ENCODE data around the gene NECTIN3.

Gene NECTIN3

GRCh38 chr3:111190518-111190917 is 118.9 kb downstream of the NECTIN3 start:
- TF ChIP-seq CTCF (IDR thresholded peaks at IDR 0.05; ENCODE audit: low read depth, low read length, missing control alignments), result no peak
- Histone ChIP-seq H3K4me3 (ENCODE audit: low read depth, low read length) (no peak overlapping the region), H3K27me3 (replicated peaks) (no peaks in the 10 kb centered on the region), H3K27ac (no peak overlapping the region), H3K36me3 (replicated peaks) (peaks cover 8% of the 10 kb centered on the region)
- in situ Hi-C loops (cut with HindIII; ENCODE audit: low pct_ligation_motif_present, low sequenced_read_pairs), result no loop called here
- no peak for DNase-seq

- in situ Hi-C loops (cut with HindIII; ENCODE audit: low pct_ligation_motif_present, low sequenced_read_pairs), result no loop called here
- Histone ChIP-seq H3K27ac (no peak overlapping the region), H3K4me3 (ENCODE audit: low read depth, low read length) (no peak overlapping the region), H3K36me3 (replicated peaks) (peaks cover 11% of the 10 kb centered on the region), H3K27me3 (replicated peaks) (no peaks in the 10 kb centered on the region)
- TF ChIP-seq CTCF (IDR thresholded peaks at IDR 0.05; ENCODE audit: low read depth, low read length, missing control alignments), result no peak
- no peak for DNase-seq
Observed at GRCh38 chr3:111193472-111193871, 121.9 kb downstream of the NECTIN3 start.

GRCh38 chr3:111194048-111194447 is 122.4 kb downstream of the NECTIN3 start:
- in situ Hi-C loops (cut with HindIII; ENCODE audit: low pct_ligation_motif_present, low sequenced_read_pairs), result no loop called here
- no peaks in the 10 kb centered on the region for H3K27me3 ChIP-seq (replicated peaks)
- no peak overlapping the region for H3K27ac ChIP-seq
- peaks cover 11% of the 10 kb centered on the region for H3K36me3 ChIP-seq (replicated peaks)
- H3K4me3 ChIP-seq (ENCODE audit: low read depth, low read length), result no peak overlapping the region
- no peak for DNase-seq
- no peak for TF ChIP-seq CTCF (IDR thresholded peaks at IDR 0.05; ENCODE audit: low read depth, low read length, missing control alignments)

- H3K36me3 ChIP-seq (replicated peaks), result peaks cover 11% of the 10 kb centered on the region
- TF ChIP-seq CTCF (IDR thresholded peaks at IDR 0.05; ENCODE audit: low read depth, low read length, missing control alignments), result no peak
- no peak for DNase-seq
- no peak overlapping the region for H3K27ac ChIP-seq
- in situ Hi-C loops (cut with HindIII; ENCODE audit: low pct_ligation_motif_present, low sequenced_read_pairs), result no loop called here
- H3K4me3 ChIP-seq (ENCODE audit: low read depth, low read length), result no peak overlapping the region
- no peaks in the 10 kb centered on the region for H3K27me3 ChIP-seq (replicated peaks)
Observed at GRCh38 chr3:111197485-111197884, 125.9 kb downstream of the NECTIN3 start.

- H3K36me3 ChIP-seq (replicated peaks), result peaks cover 5% of the 10 kb centered on the region
- H3K27me3 ChIP-seq (replicated peaks), result no peaks in the 10 kb centered on the region
- no peak for TF ChIP-seq CTCF (IDR thresholded peaks at IDR 0.05; ENCODE audit: low read depth, low read length, missing control alignments)
- in situ Hi-C loops (cut with HindIII; ENCODE audit: low pct_ligation_motif_present, low sequenced_read_pairs), result no loop called here
- no peak for DNase-seq
- H3K4me3 ChIP-seq (ENCODE audit: low read depth, low read length), result no peak overlapping the region
- H3K27ac ChIP-seq, result no peak overlapping the region
Observed at GRCh38 chr3:111200027-111200426, 128.4 kb downstream of the NECTIN3 start.

GRCh38 chr3:111210003-111210711 is 138.5 kb downstream of the NECTIN3 start:
- no peaks in the 10 kb centered on the region for H3K27me3 ChIP-seq (replicated peaks)
- TF ChIP-seq CTCF (IDR thresholded peaks at IDR 0.05; ENCODE audit: low read depth, low read length, missing control alignments), result no peak
- no peak overlapping the region for H3K27ac ChIP-seq
- H3K36me3 ChIP-seq (replicated peaks), result no peaks in the 10 kb centered on the region
- peak; percentile 66 for DNase-seq
- in situ Hi-C loops (cut with HindIII; ENCODE audit: low pct_ligation_motif_present, low sequenced_read_pairs), result no loop called here
- no peak overlapping the region for H3K4me3 ChIP-seq (ENCODE audit: low read depth, low read length)

Data from brain microvascular endothelial cell (primary cell).